GM18867 (cell line): ENCODE measurements around the gene RUSC2.
"Not testable (repeated sequence)": the region's sequence is repeated elsewhere in the genome, so short reads cannot be mapped to it uniquely, and the experiment has no call there.

Experiments
- ATAC-seq: cut with Tn5 transposase; IDR thresholded peaks from one replicate; pipeline ENCODE4 v1.9.1; 2021; ENCODE audit warnings: mild to moderate bottlenecking, moderate library complexity; ENCODE audit not compliant: unreplicated experiment

The RUSC2 gene

GRCh38 chr9:35521708-35522107, 31.8 kb downstream of the RUSC2 start:
- no peak for ATAC-seq

GRCh38 chr9:35522187-35522586, 32.3 kb downstream of the RUSC2 start:
- no peak for ATAC-seq

GRCh38 chr9:35522700-35523099, 32.8 kb downstream of the RUSC2 start:
- ATAC-seq: no peak

GRCh38 chr9:35523556-35523955, 33.6 kb downstream of the RUSC2 start:
- not testable (repeated sequence) for ATAC-seq

- ATAC-seq: no peak
Observed at GRCh38 chr9:35526087-35526801, 36.3 kb downstream of the RUSC2 start.

- no peak for ATAC-seq
Observed at GRCh38 chr9:35529161-35529823, 39.4 kb downstream of the RUSC2 start.

GRCh38 chr9:35533398-35533797, 43.5 kb downstream of the RUSC2 start:
- no peak for ATAC-seq

GRCh38 chr9:35534921-35535320, 45.0 kb downstream of the RUSC2 start:
- not testable (repeated sequence) for ATAC-seq

GRCh38 chr9:35537913-35538312, 48.0 kb downstream of the RUSC2 start:
- no peak for ATAC-seq

- ATAC-seq: no peak
Observed at GRCh38 chr9:35538361-35539234, 48.7 kb downstream of the RUSC2 start.
